DMS53 treated with DMSO at 0.1 percent for 48 hours (cell line): ENCODE measurements around the gene VPS54.
A peak's percentile ranks its signal among the peaks of the same experiment; 100 is the strongest.

Experiments used
- DNase-seq: peaks from one replicate; lab custom pipeline; 2025; ENCODE audit not compliant: unreplicated experiment; lab: John Stamatoyannopoulos, UW

The VPS54 gene

DNA sequence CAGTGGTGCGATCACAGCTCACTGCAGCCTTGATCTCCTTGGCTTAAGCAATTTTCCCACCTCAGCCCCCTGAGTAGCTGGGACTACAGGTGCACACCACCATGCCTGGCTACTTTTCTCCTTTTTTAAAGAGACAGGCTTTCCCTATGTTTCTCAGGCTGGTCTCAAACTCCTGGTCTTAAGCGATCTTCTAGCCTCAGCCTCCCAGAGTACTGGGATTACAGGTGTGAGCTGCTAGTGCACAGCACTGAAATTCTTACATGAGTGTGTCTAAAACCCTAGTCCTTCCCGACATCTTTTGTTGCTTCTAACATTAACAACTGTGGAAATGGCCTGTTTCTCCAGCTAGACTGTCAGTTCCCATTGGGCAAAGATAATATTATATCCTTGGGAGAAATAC lies 174.6 kb downstream of the VPS54 start:
- DNase-seq, result no peak

GRCh38 chr2:63843791-63844190 lies 175.4 kb downstream of the VPS54 start:
- DNase-seq, result no peak

DNA sequence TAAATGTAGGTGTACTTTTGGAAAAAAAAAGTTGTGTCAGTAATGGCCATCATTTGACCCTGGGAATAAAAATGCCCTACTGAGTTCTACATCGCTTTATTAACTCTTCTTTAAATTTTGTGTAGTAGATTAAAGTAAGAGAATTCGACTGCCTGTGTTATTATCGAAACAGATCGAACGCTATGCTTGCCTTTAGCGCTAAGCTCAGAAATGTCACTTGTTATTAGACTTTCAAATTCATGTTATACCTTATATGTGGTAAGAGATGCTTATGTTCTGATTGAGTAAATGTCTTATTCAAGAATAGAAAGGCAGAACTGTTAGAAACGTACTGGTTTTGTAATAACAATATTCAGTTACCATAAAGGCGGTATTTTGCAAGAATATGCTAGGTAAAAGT lies 176.1 kb downstream of the VPS54 start:
- no peak for DNase-seq

GRCh38 chr2:63842149-63843061 lies 176.8 kb downstream of the VPS54 start:
- DNase-seq, result peak; percentile 27
